K562 (cell line): ENCODE data around the gene ABHD17B.

Experiments
- CBFB ChIP-seq: sonication (generic); formaldehyde crosslinking; IDR thresholded peaks from 2 replicates; pipeline ENCODE4 v1.4.0; 2020; ENCODE audit warnings: mild to moderate bottlenecking, missing genetic modification reagents
- EP300 ChIP-seq: IDR thresholded peaks from 2 replicates; pipeline ENCODE4 v1.6.1; 2012; ENCODE audit warnings: low read length, improper control_type of control experiment
- GABPB1 ChIP-seq: sonication (generic); formaldehyde crosslinking; IDR thresholded peaks from 2 replicates; pipeline ENCODE4 v1.8.0; 2022; ENCODE audit warnings: mild to moderate bottlenecking, missing genetic modification reagents
- MEIS2 ChIP-seq: fragments of 450-650 bp; IDR thresholded peaks from 2 replicates; pipeline ENCODE4 v1.6.1; 2014; ENCODE audit warnings: mild to moderate bottlenecking; ENCODE audit not compliant: partially characterized antibody
- NR2C1 ChIP-seq, 2 experiments: fragments of 450-650 bp; IDR thresholded peaks; 2 replicates each; pipeline ENCODE4 v1.6.1; 2017; ENCODE audit warnings: mild to moderate bottlenecking in 2 of 2, antibody characterized with exemption in 1 of 2, inconsistent platforms in 1 of 2, missing compliant biosample characterization in 1 of 2, missing genetic modification characterization in 1 of 2
- POLR2AphosphoS5 ChIP-seq: IDR thresholded peaks from 2 replicates; pipeline ENCODE4 v1.6.1; 2011; ENCODE audit warnings: mild to moderate bottlenecking, low read depth, low read length, moderate library complexity; ENCODE audit not compliant: control insufficient read depth, insufficient read depth
- SMARCB1 ChIP-seq: IDR thresholded peaks from 2 replicates; pipeline ENCODE4 v1.6.1; 2011; ENCODE audit warnings: improper control_type of control experiment, low read depth; ENCODE audit not compliant: insufficient read length
- SRSF3 ChIP-seq: fragments of 200-400 bp; formaldehyde crosslinking; IDR thresholded peaks from 2 replicates; pipeline ENCODE4 v1.6.1; 2016; ENCODE audit warnings: mild to moderate bottlenecking, low read length, moderate library complexity; ENCODE audit not compliant: insufficient read depth
- TBP ChIP-seq: optimal IDR thresholded peaks from 2 replicates; pipeline ENCODE3; 2011; ENCODE audit warnings: low read depth, low read length, improper control_type of control experiment
- ZNF174 ChIP-seq: fragments of 250-450 bp; sonication (Bioruptor Pico); IDR thresholded peaks from 2 replicates; pipeline ENCODE4 v1.4.0; 2020; ENCODE audit warnings: mild to moderate bottlenecking
- ZNF311 ChIP-seq: fragments of 250-450 bp; sonication (Bioruptor Pico); IDR thresholded peaks from 2 replicates; pipeline ENCODE4 v1.4.0; 2020; ENCODE audit warnings: mild to moderate bottlenecking, moderate library complexity
- ZNF589 ChIP-seq: fragments of 200-800 bp; sonication (Bioruptor generic); IDR thresholded peaks from 2 replicates; pipeline ENCODE4 v1.6.1; 2016; ENCODE audit warnings: low read depth, missing genetic modification characterization, missing compliant biosample characterization
- TF ChIP-seq, protein P1 (sequence below), 3 experiments: IDR thresholded peaks in 2 of 3; conservative IDR thresholded peaks in 1 of 3; 2 replicates each; pipeline ENCODE4 v1.5.1; 2011 to 2012; ENCODE audit warnings: low read length in 3 of 3, mild to moderate bottlenecking in 3 of 3, control low read depth in 2 of 3, improper control_type of control experiment in 1 of 3, inconsistent platforms in 1 of 3, low read depth in 1 of 3, mixed read lengths in 1 of 3, moderate library complexity in 1 of 3; ENCODE audit not compliant: insufficient read depth in 2 of 3

- TF ChIP-seq SRSF3 (no peak), ZNF174 (no peak), CBFB (CRISPR knock-in tag) (no peak), SMARCB1 (no peak), ZNF589 (no peak), POLR2AphosphoS5 (no peak), NR2C1 (IDR thresholded peaks at IDR 0.05) (no peak), NR2C1 (tag; IDR thresholded peaks at IDR 0.05) (no peak), TBP (no peak), EP300 (no peak), MEIS2 (no peak), ZNF311 (CRISPR knock-in tag) (no peak), GABPB1 (no peak)
- TF ChIP-seq, protein P1, sequence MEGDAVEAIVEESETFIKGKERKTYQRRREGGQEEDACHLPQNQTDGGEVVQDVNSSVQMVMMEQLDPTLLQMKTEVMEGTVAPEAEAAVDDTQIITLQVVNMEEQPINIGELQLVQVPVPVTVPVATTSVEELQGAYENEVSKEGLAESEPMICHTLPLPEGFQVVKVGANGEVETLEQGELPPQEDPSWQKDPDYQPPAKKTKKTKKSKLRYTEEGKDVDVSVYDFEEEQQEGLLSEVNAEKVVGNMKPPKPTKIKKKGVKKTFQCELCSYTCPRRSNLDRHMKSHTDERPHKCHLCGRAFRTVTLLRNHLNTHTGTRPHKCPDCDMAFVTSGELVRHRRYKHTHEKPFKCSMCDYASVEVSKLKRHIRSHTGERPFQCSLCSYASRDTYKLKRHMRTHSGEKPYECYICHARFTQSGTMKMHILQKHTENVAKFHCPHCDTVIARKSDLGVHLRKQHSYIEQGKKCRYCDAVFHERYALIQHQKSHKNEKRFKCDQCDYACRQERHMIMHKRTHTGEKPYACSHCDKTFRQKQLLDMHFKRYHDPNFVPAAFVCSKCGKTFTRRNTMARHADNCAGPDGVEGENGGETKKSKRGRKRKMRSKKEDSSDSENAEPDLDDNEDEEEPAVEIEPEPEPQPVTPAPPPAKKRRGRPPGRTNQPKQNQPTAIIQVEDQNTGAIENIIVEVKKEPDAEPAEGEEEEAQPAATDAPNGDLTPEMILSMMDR (IDR thresholded peaks at IDR 0.05 in 2 of 3, conservative IDR thresholded peaks at IDR 0.05 in 1 of 3; ENCODE audit: insufficient read depth in 2 of 3, low read depth in 1 of 3, low read length in 3 of 3) = no peak
Measured at GRCh38 chr9:71850996-71851395, 60.0 kb downstream of the ABHD17B start.
